GM18498 (cell line): ENCODE data around the gene USP37.

ENCODE experiments used
- ATAC-seq: cut with Tn5 transposase; IDR thresholded peaks from one replicate; pipeline ENCODE4 v1.9.1; 2021; ENCODE audit warnings: mild to moderate bottlenecking, moderate library complexity; ENCODE audit not compliant: unreplicated experiment

USP37 gene

DNA sequence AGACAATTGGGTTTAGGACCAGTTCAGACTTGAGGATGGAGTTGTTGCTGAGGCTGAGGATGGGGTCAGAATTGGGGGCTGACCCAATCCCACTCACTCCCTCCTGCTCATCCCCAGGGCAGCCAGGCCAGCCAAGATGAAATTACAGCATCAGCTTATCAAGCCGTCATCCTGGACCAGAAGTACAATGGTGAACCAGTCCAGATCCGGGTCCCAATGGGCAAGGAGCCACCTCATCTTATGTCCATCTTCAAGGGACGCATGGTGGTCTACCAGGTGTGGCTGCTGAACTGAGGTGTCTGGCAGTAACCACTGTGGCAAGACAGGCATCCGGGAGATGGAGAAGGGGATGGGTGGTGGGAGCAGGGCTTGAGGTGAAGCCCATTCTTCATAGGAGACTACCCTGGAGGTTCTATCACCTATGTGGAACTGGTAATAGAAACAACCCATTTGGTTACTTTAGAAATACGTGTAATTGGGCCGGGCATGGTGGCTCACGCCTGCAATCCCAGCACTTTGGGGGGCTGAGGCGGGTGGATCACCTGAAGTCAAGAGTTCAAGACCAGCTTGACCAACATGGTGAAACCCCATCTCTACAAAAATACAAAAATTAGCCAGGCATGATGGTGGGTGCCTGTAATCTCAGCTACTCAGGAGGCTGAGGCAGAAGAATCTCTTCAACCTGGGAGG, 135.3 kb downstream of the USP37 start:
- no peak for ATAC-seq

DNA sequence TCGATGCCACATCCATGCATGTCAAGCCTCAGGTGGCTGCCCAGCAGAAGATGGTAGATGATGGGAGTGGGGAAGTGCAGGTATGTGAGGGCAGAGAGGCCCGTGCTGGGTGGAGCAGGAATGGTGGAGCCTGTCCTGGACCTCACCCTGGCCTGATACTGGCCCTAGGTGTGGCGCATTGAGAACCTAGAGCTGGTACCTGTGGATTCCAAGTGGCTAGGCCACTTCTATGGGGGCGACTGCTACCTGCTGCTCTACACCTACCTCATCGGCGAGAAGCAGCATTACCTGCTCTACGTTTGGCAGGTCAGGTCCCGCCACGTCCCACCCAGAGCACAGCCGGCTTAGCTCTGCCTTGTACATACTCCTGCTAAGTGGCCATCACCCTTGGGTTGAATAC, 136.3 kb downstream of the USP37 start:
- no peak for ATAC-seq

GRCh38 chr2:218430721-218431120, 137.4 kb downstream of the USP37 start:
- no peak for ATAC-seq

GRCh38 chr2:218429911-218430692, 138.0 kb downstream of the USP37 start:
- ATAC-seq = no peak

- ATAC-seq = no peak
These were observed 139.1 kb downstream of the USP37 start for GRCh38 chr2:218428846-218429558.

DNA sequence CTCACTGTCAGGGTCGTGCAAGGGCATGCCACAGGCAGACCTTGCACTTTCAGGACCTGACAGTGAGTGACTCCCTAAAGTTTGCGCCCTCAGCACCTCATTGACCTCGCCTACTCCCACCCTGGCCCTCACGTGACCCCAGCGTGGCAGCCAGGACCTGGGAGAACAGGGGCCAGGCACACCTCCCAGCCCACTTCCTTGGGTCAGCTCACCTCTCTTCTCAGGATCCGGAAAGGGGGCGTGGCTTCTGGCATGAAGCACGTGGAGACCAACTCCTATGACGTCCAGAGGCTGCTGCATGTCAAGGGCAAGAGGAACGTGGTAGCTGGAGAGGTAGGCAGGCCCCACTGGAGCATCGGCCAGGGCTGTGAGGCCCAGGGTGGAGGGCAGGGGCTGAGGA, 140.4 kb downstream of the USP37 start:
- no peak for ATAC-seq

DNA sequence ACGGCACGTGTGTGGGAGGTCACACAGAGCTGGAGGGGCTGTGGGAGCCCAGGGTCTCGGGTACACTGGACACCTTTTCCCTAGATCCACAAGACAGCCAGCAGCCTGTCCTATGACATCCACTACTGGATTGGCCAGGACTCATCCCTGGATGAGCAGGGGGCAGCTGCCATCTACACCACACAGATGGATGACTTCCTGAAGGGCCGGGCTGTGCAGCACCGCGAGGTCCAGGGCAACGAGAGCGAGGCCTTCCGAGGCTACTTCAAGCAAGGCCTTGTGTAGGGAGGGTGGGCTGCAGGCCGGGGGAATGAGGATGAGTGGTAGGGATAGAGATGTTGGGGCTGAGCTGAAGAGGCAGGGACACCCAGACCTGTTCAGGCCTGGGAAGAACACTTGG, 142.6 kb downstream of the USP37 start:
- ATAC-seq = no peak

GRCh38 chr2:218423584-218423983, 144.6 kb downstream of the USP37 start:
- no peak for ATAC-seq

DNA sequence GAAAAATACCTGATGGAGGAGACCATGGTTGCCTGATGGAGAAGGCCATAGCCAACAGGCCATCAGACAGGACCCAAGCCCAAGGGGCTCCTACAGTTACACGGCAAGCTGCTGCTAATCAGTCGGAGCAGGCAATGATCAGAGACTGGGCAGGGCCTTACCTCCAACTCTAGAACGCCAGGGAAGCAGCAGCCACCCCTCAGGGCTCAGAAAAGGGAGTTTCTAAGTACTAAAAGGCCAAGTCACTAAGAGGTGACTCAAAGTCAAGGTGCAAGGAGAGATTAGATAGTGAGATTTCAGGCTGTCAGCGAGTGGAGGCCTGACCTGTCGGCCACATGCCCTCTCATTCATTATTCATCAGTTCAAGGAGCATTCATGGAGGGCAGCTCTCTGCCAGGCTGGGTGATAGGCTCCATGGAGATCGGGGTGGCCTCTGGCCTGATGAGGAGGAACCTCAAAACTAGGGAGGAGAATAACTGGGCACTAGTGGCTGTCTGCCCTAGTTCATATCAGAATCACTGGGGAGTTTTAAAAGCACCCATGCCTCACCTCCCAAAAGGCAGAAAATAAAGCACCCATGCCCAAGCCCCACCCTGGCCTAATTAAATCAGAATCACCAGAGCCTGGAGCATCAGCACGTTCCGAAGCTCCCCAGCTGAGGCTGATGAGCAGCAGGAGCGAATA, 145.6 kb downstream of the USP37 start:
- no peak for ATAC-seq

GRCh38 chr2:218421027-218421426, 147.1 kb downstream of the USP37 start:
- no peak for ATAC-seq

GRCh38 chr2:218419630-218420216, 148.4 kb downstream of the USP37 start:
- ATAC-seq = no peak

DNA sequence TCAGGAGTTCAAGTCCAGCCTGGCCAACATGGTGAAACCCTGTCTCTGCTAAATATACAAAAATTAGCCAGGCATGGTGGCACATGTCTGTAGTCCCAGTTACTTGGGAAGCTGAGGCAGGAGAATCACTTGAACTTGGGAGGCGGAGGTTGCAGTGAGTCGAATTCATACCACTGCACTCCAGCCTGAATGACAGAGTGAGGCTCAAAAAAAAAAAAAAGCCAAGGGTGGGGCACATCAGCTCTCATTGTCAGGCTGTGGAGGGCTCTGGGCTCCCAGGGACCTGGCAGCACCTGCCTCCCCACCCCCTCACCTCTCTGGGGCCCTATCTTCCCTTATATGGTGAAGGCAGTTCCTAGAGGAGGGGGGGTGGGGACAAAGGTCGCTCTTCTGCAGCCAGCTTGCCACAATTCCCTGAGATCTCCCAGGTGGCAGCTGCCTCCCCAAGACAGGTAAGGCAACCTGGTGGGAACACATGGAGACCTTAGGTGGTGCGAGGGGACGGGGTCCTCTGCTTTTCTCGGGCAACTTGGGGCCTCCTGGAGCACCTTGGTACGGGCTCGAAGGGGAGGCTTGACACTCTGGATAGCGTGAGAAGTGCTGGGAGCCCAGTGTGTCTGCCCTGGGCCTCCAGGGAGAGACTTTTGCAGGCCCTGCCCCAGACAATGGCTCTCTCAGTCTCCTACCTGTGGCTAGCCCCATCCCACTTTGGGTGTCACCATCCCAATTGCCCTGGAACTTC, 149.3 kb downstream of the USP37 start, which contains the start of gene VIL1:
Gene VIL1, plus strand, starts transcription at position 407 of the 742 bp plus-strand sequence. CDS start 4,656 bp downstream, outside the sequence.
- no peak for ATAC-seq

GRCh38 chr2:218418321-218418716, 149.8 kb downstream of the USP37 start:
- no peak for ATAC-seq

DNA sequence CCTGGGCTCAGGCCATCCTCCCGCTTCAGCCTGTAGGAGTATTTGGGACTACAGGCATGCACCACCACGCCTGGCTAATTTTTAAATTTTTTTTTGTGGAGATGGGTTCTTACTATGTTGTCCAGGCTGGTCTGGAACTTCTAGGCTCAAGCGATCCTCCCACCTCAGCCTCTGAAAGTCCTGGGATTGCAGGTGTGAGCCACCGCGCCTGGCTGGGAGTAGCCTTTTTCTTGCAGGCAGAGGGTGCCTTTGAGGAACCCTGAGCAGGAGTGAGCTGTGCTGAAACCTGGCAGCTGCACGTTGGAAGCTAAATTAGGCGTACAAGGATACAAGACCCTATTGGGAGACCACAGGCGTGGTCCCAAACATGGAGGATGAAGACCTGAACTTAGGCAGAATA, 160.4 kb downstream of the USP37 start:
- ATAC-seq = no peak

GRCh38 chr2:218406949-218407618, 161.1 kb downstream of the USP37 start:
- peak; percentile 7 for ATAC-seq

GRCh38 chr2:218406209-218406948, 161.8 kb downstream of the USP37 start:
- ATAC-seq = peak; percentile 87

DNA sequence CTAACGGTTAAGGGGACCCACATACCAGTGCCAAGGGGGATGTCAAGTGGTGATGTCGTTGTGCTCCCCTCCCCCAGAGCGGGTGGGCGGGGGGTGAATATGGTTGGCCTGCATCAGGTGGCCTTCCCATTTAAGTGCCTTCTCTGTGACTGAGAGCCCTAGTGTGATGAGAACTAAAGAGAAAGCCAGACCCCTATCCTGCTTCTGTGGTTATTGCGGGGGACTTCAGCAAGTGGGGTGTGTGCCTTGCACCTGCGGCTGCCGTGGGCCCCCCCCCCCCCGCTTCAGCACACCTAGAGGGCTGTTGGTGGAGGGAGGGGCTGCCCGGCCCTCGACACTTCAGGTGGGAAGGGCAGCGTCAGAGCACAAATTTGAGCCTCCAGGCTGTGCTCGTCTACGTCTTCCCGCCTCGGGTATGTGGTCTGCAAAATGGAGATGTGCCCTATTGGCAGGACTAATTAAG, 162.4 kb downstream of the USP37 start:
- no peak for ATAC-seq

- no peak for ATAC-seq
These were observed 162.9 kb downstream of the USP37 start for GRCh38 chr2:218405086-218405745.
